Choroid plexus epithelial cell (primary cell): ENCODE data around the gene ITPK1.

Source experiments
- DNase-seq: peaks from one replicate; pipeline ENCODE4 v3.0.0-alpha.2; 2010; ENCODE audit warnings: low read depth
- H3K4me3 ChIP-seq: 2 replicates; pipeline ENCODE4 v1.5.1; 2011; ENCODE audit warnings: low read depth, mild to moderate bottlenecking, control low read depth, low read length, moderate library complexity
- TF ChIP-seq, protein P1 (sequence below): conservative IDR thresholded peaks from 2 replicates; pipeline ENCODE4 v1.5.1; 2011; ENCODE audit warnings: low read depth, mild to moderate bottlenecking, control low read depth, inconsistent platforms, low read length, moderate library complexity

ITPK1 gene

GRCh38 chr14:93010522-93011140 lies 105.1 kb downstream of the ITPK1 start:
- no peak overlapping the region for H3K4me3 ChIP-seq
- TF ChIP-seq, protein P1, sequence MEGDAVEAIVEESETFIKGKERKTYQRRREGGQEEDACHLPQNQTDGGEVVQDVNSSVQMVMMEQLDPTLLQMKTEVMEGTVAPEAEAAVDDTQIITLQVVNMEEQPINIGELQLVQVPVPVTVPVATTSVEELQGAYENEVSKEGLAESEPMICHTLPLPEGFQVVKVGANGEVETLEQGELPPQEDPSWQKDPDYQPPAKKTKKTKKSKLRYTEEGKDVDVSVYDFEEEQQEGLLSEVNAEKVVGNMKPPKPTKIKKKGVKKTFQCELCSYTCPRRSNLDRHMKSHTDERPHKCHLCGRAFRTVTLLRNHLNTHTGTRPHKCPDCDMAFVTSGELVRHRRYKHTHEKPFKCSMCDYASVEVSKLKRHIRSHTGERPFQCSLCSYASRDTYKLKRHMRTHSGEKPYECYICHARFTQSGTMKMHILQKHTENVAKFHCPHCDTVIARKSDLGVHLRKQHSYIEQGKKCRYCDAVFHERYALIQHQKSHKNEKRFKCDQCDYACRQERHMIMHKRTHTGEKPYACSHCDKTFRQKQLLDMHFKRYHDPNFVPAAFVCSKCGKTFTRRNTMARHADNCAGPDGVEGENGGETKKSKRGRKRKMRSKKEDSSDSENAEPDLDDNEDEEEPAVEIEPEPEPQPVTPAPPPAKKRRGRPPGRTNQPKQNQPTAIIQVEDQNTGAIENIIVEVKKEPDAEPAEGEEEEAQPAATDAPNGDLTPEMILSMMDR, result no peak
- no peak for DNase-seq

GRCh38 chr14:93010130-93010499 lies 105.6 kb downstream of the ITPK1 start:
- H3K4me3 ChIP-seq, result no peak overlapping the region
- TF ChIP-seq, protein P1, result no peak
- DNase-seq, result no peak

- TF ChIP-seq, protein P1, result no peak
- no peak for DNase-seq
Observed at GRCh38 chr14:93009471-93010129, 106.1 kb downstream of the ITPK1 start.

DNA sequence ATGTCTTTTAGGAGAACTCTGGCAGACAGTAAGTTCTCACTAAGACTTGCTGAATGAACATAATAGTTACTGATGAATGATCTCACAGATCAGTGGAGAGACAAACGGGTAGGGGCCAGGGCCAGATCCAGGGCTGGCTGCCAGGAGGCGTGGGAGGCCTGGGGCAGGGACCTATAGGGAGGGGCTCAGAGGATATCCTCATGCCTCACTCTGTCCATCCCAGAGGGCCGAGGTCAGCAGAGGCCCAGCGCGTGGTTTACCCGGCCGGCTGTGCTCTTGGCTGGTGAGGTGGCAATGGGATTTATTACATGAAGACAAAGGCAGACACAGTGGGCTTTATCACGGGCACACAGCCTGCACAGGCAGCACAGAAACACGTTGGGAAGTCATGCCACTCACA lies 107.3 kb downstream of the ITPK1 start:
- H3K4me3 ChIP-seq, result no peak overlapping the region
- TF ChIP-seq, protein P1, result no peak
- DNase-seq, result no peak

More at GRCh38 chr14:93009471-93010129, 106.1 kb downstream of the ITPK1 start:
- no peak overlapping the region for H3K4me3 ChIP-seq

DNA sequence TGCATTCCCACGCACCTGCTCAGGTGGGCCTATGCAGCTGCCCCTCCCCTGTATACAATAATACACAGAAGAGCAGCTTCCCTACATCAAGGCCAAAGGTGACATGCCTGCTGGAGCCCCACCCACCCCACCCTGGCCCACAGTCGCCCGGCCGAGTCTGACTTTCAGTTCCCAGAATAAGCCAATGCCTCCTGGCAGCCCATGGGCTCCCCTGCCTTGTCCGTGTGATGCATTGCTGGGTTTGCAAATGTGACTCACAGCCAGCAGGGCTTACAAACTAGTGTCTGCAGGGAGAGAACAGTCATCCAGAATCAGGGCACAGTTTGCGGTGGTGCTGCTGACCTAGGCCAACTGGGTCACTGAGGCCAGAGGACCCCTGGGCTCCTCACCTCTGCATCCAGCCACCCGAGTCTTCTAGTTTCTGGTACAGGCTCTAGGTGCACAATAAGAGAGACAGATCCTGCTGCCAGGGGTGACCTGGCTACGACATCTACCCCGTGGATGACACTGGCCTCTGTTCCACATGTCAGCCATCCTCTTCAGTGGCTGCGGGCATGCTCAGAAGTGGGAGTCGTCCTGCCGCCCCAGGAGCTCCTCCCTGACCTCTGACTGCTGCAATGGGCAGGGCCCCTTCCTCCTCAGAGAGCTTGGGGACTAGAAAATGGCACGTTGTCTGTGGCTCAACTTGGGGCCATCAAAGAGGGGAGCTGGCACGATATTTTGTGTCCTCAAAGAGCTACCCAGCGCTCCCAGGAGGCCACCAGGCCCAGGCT lies 108.3 kb downstream of the ITPK1 start:
- TF ChIP-seq, protein P1, result no peak
- no peak overlapping the region for H3K4me3 ChIP-seq
- peak; percentile 73 for DNase-seq

- H3K4me3 ChIP-seq, result no peak overlapping the region
- TF ChIP-seq, protein P1, result no peak
- DNase-seq, result peak; percentile 65
Observed at GRCh38 chr14:93006567-93007051, 109.1 kb downstream of the ITPK1 start.
